Measurements from ENCODE around the gene CSMD2.

CSMD2 gene

GRCh38 chr1:33636209-33636608 lies 528.8 kb downstream of the CSMD2 start:
- DNase-seq (ENCODE audit: low read depth) = no peak

GRCh38 chr1:33635336-33636012 lies 529.6 kb downstream of the CSMD2 start:
- DNase-seq (ENCODE audit: low read depth) = no peak

DNA sequence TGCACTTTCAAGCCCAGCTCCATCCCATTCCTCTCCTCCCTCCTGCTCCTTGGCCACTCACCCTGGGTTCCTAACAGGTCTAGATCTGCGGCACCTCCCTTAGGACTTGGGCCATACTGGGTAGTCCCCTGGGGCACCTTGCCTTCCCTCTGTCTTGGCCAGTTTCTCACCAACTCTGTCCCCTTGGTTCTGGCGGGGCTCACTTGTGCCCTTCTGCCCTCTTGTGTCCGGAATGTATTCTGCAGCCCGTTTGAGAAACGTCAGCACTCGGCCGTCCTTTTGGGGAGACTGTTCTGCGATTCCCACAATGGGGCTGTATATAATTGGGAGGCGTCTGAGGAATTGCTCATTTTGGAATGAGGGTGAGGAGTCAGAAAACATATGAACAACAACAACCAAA lies 530.2 kb downstream of the CSMD2 start:
- no peak for DNase-seq (ENCODE audit: low read depth)

GRCh38 chr1:33634143-33634542 lies 530.9 kb downstream of the CSMD2 start:
- DNase-seq (ENCODE audit: low read depth) = no peak

GRCh38 chr1:33633019-33633801 lies 531.8 kb downstream of the CSMD2 start:
- DNase-seq (ENCODE audit: low read depth) = peak; percentile 79

- no peak for DNase-seq (ENCODE audit: low read depth)
Observed at GRCh38 chr1:33630686-33631085, 534.3 kb downstream of the CSMD2 start.

- DNase-seq (ENCODE audit: low read depth) = no peak
Observed at GRCh38 chr1:33626801-33627200, 538.2 kb downstream of the CSMD2 start.

DNA sequence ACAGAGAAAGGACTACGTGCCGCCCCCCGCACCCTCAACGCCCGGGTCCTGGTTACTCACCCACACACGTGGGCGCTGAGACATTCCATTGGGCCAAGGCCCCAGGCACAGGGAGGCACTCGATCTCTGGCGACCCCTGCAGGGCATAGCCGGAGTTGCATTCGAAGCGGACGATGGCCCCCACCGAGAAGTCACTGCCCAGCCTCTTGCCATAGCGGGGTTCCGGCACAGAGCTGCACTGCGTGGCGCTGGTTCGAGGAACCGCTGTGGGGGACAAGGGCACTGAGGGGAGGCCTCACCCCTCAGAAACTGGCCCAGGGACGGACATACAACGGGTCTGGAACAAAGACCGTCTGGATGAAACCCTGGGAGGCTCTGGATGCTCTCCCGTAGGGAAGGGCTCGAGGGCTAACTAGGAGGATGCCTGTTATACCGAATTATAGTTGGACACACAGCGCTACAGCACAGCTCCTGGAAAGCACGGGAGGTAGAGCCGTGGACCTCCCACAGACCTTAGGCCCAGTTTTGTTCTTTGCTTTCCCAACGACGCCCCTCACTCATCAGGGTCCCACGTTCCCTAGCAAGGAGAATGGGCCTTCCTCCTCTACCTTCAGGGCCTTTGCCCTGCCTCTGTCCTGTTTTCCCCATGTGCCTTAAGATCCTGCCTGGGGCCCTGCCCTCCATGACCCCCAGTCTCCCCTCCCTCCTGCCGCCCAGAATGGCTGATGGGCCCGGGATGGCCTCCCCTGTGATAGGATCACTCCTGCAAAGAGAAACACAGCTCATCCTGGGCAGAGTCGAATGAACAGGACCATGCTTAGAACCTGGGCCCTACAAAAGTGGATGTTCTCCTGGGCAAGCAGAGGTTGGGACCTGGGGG lies 539.8 kb downstream of the CSMD2 start:
- DNase-seq (ENCODE audit: low read depth) = no peak

- DNase-seq (ENCODE audit: low read depth) = no peak
Observed at GRCh38 chr1:33624261-33624990, 540.6 kb downstream of the CSMD2 start.

GRCh38 chr1:33623811-33624210 lies 541.2 kb downstream of the CSMD2 start:
- no peak for DNase-seq (ENCODE audit: low read depth)

DNA sequence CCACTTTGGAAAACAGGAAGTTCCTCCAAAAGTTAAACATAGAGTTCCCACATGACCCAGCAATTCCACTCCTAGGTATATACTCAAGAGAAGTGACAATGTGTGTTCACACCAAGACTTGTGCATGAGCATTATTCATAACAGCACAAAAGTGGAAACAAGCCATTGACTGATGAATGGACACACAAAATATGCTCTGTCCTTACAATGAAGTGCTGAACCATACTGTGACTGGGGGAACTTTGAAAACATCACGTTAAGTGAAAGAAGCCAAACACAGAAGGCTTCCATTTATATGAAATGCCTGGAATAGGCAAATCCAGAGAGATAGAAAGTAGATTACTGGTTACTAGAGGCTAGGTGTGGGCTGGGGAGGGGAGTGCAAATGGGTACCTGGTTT lies 542.3 kb downstream of the CSMD2 start:
- no peak for DNase-seq (ENCODE audit: low read depth)

- no peak for DNase-seq (ENCODE audit: low read depth)
Observed at GRCh38 chr1:33618636-33619035, 546.4 kb downstream of the CSMD2 start.

- DNase-seq (ENCODE audit: low read depth) = no peak
Observed at GRCh38 chr1:33617451-33617850, 547.6 kb downstream of the CSMD2 start.

GRCh38 chr1:33616780-33617179 lies 548.2 kb downstream of the CSMD2 start:
- no peak for DNase-seq (ENCODE audit: low read depth)

DNA sequence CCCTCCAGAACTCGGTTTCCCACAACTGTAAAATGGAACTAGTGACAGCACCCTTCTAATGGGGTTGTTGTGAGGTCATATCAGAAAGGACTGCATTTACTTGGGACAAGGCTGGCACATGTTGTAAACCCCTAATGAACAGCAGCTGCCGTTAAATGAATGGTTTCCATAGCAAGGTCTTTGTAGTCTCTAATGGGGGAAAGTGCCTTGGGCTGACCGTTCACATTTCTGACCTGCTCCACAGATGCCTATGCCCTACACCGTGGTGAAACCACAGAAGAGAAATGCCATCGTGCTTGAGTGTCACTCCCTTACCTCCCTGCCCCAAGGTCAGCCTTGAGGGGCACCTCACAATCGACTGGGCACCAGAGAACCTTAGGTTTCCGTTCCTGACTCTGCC lies 549.5 kb downstream of the CSMD2 start:
- DNase-seq (ENCODE audit: low read depth) = no peak

DNA sequence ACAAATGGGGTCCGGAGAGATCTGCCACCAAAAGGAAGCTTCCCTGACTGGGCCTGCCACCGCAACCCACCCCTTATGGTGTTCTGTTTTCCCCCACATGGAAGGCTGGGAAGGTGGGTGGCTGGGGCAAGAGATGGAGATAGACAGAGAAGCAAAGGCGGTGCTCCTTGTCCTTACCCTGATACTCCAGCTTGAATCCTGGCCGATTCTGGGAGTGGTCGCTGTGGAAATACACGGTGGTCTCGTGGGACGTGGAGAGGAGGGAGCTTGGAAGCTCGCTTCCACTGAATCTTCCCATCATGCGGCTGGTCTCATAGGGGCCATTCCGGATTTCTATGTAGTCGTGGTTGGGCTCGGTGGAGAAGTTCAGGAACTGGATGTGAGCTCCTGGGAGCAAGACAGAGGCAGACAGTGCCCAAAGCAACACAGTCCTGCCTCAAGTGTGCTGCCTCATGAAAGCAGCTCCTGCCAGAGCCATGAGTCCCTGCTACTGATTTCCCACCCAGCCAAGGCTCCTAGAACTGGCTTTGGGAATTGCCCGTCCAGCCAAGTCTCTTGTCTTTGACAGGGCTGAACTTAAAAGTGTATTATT lies 554.1 kb downstream of the CSMD2 start:
- no peak for DNase-seq (ENCODE audit: low read depth)

DNA sequence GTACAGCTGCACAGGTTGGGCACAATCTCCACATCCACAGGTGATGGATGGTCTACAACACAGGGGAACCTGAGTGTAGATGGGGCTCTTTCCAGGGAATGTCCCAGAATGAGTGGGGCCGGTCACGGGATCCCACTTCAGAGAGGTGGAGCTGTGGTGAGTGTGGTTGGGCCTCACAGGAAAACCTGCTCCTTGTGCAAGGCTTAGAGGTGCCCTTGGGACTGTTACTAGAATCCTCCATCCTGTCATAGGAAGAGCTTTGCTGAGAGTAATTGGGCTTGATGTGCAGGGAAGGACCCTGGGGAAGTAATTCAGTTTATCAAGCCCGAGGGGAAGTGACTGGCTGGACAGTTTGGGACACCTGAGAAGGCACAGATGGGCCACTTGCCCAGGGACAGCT lies 554.6 kb downstream of the CSMD2 start:
- DNase-seq (ENCODE audit: low read depth) = no peak

GRCh38 chr1:33609739-33610138 lies 555.3 kb downstream of the CSMD2 start:
- no peak for DNase-seq (ENCODE audit: low read depth)

DNA sequence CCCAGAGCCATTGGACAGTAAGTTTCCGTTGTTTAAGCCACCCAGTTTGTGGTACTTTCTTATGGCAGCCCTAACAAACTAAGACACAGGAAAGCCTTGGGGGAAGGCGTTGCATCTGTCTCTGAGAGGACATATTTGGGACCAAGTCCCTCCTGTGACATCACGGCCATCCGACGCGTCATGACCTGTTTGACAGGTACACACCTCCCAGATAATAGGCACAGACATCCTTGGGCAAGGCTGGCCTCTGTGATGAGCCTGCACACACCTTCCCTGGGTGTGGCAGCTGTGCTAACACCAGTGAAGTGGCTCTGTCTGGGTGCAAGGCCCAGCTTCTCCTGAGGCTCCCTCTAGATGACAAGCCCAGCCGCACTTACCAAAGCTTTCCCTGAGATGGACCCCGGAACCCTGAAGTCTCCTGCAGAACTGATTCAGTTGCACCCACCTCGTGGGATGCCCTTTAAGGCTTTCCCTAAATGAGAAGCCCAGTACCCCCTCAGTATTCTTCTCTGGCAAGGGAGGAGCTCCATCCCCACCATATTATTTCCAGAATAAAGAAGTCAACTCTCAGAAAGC lies 556.1 kb downstream of the CSMD2 start:
- DNase-seq (ENCODE audit: low read depth) = no peak

- DNase-seq (ENCODE audit: low read depth) = no peak
Observed at GRCh38 chr1:33607444-33608005, 557.5 kb downstream of the CSMD2 start.

DNA sequence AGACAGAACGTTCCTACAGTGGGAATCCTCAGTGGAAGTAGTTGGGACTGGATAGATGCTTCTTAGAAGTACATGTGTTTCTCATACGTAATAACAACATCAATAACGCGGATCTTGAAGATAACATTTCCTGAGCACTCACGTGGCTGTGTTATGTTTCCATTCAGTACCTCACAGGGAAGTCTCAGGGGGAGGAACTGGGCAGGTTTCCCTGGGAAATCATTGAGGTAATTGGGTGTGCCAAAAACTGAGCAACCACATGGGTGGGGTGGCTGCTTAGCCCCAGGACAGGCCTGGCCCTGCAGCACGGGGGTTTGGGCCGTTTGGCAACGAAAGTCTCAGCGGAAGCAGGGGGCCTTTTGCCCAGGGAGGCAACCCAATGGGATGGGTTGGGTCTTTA lies 558.8 kb downstream of the CSMD2 start:
- DNase-seq (ENCODE audit: low read depth) = no peak
